Frontal cortex (tissue), 4 donors: ENCODE measurements around the gene LUC7L. TPM values are rescaled to one million over a fixed set of nuclear protein-coding genes. Genes with fewer than 3 reads are reported as not detected.
"Not testable (repeated sequence)": the region's sequence is repeated elsewhere in the genome, so short reads cannot be mapped to it uniquely, and the experiment has no call there.

Experiments
- DNase-seq, 2 donors: peaks; one replicate each; pipeline ENCODE4 v3.0.0; 2012; ENCODE audit warnings: low spot score in 2 of 2
- FAIRE-seq: peaks from 2 replicates; lab custom pipeline; 2012; peaks lifted over from hg19 to GRCh38; lab: Jason Lieb, UNC
- small RNA-seq: library from RNA; depleted of rRNA; stranded (forward); fragments of <200 nt; gene quantifications from one replicate; pipeline ENCODE3, GENCODE V24; 2014
- total RNA-seq: library from RNA; depleted of rRNA; stranded (reverse); fragments of >200 nt; gene quantifications from one replicate; pipeline ENCODE4 v1.2.3, GENCODE V29; 2014
- donor health status: control.
- donor health status: control.
- donor health status: control.

Gene LUC7L
- total RNA-seq, 1 donor from 2014 or later = 75.0 TPM

DNA sequence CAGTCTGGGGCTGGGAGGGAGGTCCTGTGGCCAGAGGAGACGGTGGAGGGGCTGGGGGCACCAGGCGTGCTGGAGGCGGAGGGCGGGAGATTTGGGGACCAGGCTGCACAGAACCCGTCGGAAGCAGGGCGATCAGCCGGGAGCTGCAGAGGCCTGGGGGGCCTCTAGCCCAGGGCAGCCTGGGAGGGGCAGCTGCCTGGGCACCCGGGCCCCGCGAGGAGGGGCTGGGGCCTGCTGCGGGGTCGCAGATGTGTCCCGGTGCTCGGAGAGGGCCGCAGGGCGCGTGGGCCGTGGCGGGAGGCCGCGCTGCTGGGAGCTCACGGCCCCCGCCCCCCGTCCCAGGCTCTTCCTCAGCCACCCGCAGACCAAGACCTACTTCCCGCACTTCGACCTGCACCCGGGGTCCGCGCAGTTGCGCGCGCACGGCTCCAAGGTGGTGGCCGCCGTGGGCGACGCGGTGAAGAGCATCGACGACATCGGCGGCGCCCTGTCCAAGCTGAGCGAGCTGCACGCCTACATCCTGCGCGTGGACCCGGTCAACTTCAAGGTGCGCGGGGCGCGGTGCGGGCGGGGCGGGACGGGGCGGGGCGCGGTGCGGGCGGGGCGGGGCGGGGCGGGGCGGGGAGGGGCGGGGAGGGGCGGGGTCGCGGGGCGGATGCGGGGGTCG lies 75.6 kb downstream of the LUC7L start:
- FAIRE-seq, DNase-seq: not testable (repeated sequence)

- not testable (repeated sequence) for FAIRE-seq, DNase-seq
Measured at GRCh38 chr16:153129-153521, 76.1 kb downstream of the LUC7L start.

GRCh38 chr16:152141-153128 lies 76.8 kb downstream of the LUC7L start, which contains the start of gene HBZ:
Gene HBZ, plus strand, starts transcription at chr16:152644. Its CDS starts 266 bp downstream, at chr16:152910.
- DNase-seq (no peak), FAIRE-seq (no peak)

DNA sequence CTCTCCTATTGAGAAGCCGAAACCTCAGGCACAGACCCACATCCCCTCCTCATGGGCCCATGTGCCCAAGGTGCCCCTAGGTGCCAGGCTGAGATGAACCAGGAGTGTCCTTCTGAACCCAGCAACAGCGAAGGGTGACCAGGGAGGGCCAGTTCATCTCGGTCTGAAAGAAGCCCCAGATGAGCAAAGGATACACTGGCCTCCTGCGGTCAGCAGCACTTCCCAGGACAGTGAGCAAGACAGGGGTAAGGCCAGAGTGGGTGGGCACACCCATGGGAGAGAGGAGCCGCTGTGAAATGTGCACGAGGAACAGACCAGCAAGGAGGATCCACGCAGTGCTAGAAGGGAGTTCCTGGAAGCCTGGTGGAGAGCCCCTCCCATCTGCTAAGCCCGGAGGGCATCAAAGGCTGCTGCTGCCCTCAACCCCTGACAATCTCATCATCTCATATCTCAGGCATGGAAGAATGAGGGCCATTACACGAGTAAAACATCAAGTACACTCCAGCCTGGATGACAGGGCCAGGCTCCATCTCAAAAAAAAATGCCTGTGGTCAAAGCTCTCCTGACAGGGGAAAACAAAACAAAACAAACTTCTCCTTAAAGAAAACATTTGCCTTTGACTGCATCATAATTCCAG lies 80.1 kb downstream of the LUC7L start:
- FAIRE-seq (no peak), DNase-seq (no peak)

DNA sequence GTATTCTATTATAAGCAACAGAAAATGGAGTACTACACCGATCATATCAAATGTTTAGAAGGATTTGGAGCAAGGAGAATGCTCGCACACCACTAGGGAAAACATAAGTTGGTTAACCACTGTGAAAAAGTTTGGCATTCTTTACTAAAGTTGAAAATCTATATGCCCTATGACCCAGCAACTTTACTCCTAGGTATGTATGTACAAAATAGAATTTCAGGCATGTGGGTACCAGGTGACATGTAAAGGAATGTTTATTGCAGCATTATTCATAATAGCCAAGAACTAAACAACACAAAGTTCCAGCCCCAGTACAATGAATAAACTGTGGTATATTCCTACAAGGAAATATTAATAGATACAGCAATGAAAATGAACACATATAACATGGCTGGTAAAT lies 82.6 kb downstream of the LUC7L start:
- DNase-seq (no peak), FAIRE-seq (no peak)

- FAIRE-seq (no peak), DNase-seq (no peak)
Measured at GRCh38 chr16:144797-145252, 84.4 kb downstream of the LUC7L start.

- FAIRE-seq (no peak), DNase-seq (no peak)
Measured at GRCh38 chr16:143456-143855, 85.8 kb downstream of the LUC7L start.

GRCh38 chr16:143047-143446 lies 86.2 kb downstream of the LUC7L start:
- no peak for FAIRE-seq

GRCh38 chr16:142405-142967 lies 86.8 kb downstream of the LUC7L start:
- FAIRE-seq = no peak
- DNase-seq = no peak

More at GRCh38 chr16:143047-143446, 86.2 kb downstream of the LUC7L start:
- DNase-seq = no peak

- DNase-seq (no peak), FAIRE-seq (no peak)
Measured at GRCh38 chr16:140175-140857, 88.9 kb downstream of the LUC7L start.

Small RNA genes lying within 50 kb of the gene (small RNA-seq; reads per million reads assigned to genes)
- gene RF00019 = not detected

Other genes with a start within 250 kb of the LUC7L start
- gene POLR3K, start 175.8 kb downstream of the LUC7L start, total RNA-seq = 4.9 TPM
- gene SNRNP25, start 175.6 kb downstream of the LUC7L start, total RNA-seq = 14.3 TPM
- gene RHBDF1, start 156.8 kb downstream of the LUC7L start, total RNA-seq = 1.6 TPM
- 48.9 TPM for gene MPG, start 151.2 kb downstream of the LUC7L start, total RNA-seq
- gene NPRL3, start 90.8 kb downstream of the LUC7L start, total RNA-seq = 8.2 TPM
- not detected for gene HBZ, start 76.8 kb downstream of the LUC7L start, total RNA-seq
- gene HBM, start 63.5 kb downstream of the LUC7L start, total RNA-seq = 29.3 TPM
- gene HBA2, start 56.6 kb downstream of the LUC7L start, total RNA-seq = 823 TPM
- 371 TPM for gene HBA1, start 52.8 kb downstream of the LUC7L start, total RNA-seq
- 6.9 TPM for gene HBQ1, start 49.0 kb downstream of the LUC7L start, total RNA-seq
- gene FAM234A, start 5.4 kb upstream of the LUC7L start, total RNA-seq = 17.1 TPM
- gene RGS11, start 46.5 kb upstream of the LUC7L start, total RNA-seq = 6.5 TPM
- gene ARHGDIG, start 51.1 kb upstream of the LUC7L start, total RNA-seq = 51.4 TPM
- 11.4 TPM for gene PDIA2, start 53.7 kb upstream of the LUC7L start, total RNA-seq
- 24.5 TPM for gene AXIN1, start 123.3 kb upstream of the LUC7L start, total RNA-seq
- 44.8 TPM for gene MRPL28, start 141.1 kb upstream of the LUC7L start, total RNA-seq
- gene PGAP6, start 152.5 kb upstream of the LUC7L start, total RNA-seq = 18.8 TPM
- gene NME4, start 167.8 kb upstream of the LUC7L start, total RNA-seq = 12.6 TPM
- gene DECR2, start 172.4 kb upstream of the LUC7L start, total RNA-seq = 7.7 TPM
- gene RAB11FIP3, start 196.2 kb upstream of the LUC7L start, total RNA-seq = 26.5 TPM